Small intestine (tissue), 7 donors: ENCODE measurements around the gene MYCBPAP. TPM values are rescaled to one million over a fixed set of nuclear protein-coding genes. Genes with fewer than 3 reads are reported as not detected.

Source experiments
- DNase-seq, 2 donors: peaks; one replicate each; pipeline versions ENCODE4 v3.0.0 to v3.0.0-alpha.2; 2013
- FAIRE-seq: peaks from 2 replicates; lab custom pipeline; 2012; peaks lifted over from hg19 to GRCh38; lab: Jason Lieb, UNC
- H3K27ac ChIP-seq, 3 donors: one replicate each; pipeline ENCODE4 v1.5.1; 2013; ENCODE audit warnings: low read length in 2 of 3, mild to moderate bottlenecking in 2 of 3, control low read depth in 1 of 3, inconsistent platforms in 1 of 3, low read depth in 1 of 3, moderate library complexity in 1 of 3
- H3K27me3 ChIP-seq, 3 donors: one replicate each; pipeline ENCODE4 v1.6.1; 2013; ENCODE audit warnings: low read length in 3 of 3, inconsistent platforms in 1 of 3; ENCODE audit not compliant: control insufficient read depth in 3 of 3, insufficient read depth in 3 of 3
- H3K36me3 ChIP-seq, 3 donors: one replicate each; pipeline ENCODE4 v1.6.1; 2013; ENCODE audit warnings: low read length in 3 of 3, inconsistent platforms in 1 of 3, low read depth in 1 of 3, mild to moderate bottlenecking in 1 of 3, moderate library complexity in 1 of 3; ENCODE audit not compliant: control insufficient read depth in 3 of 3, insufficient read depth in 2 of 3
- H3K4me1 ChIP-seq, 3 donors: one replicate each; pipeline ENCODE4 v1.6.1; 2013; ENCODE audit warnings: low read length in 2 of 3, inconsistent platforms in 1 of 3, low read depth in 1 of 3, mild to moderate bottlenecking in 1 of 3, moderate library complexity in 1 of 3; ENCODE audit not compliant: control insufficient read depth in 3 of 3, insufficient read depth in 2 of 3
- H3K4me3 ChIP-seq, 3 donors: one replicate each; pipeline ENCODE4 v1.5.1; 2013; ENCODE audit warnings: low read length in 3 of 3, control low read depth in 1 of 3, inconsistent platforms in 1 of 3, low read depth in 1 of 3, mild to moderate bottlenecking in 1 of 3, moderate library complexity in 1 of 3
- H3K9me3 ChIP-seq, 2 donors: one replicate each; pipeline ENCODE4 v1.6.1; 2013; ENCODE audit warnings: low read depth in 1 of 2, low read length in 1 of 2; ENCODE audit not compliant: control insufficient read depth in 2 of 2, insufficient read depth in 1 of 2
- WGBS, 3 donors: extraction: QIAGEN DNeasy Blood & Tissue Kit; methylation state at CpG; one replicate each; pipeline ENCODE4 v1.1.7; 2013; 5-methylcytosine and 5-hydroxymethylcytosine counted together
- polyA plus RNA-seq, 4 donors: library from polyadenylated mRNA; stranded (reverse) in 3 of 4; unstranded in 1 of 4; fragments of 200-250 nt in 3 of 4; fragments of 120-200 nt in 1 of 4; gene quantifications; one replicate each; pipeline versions ENCODE4 v1.2.1 to v1.2.3, GENCODE V29; 2013
- donor health status: healthy with polysubstance abuse.
- donor health status: control.
- donor health status: control.
- donor health status: Bipolar disorder and iron deficiency.
- donor health status: healthy.

MYCBPAP gene
- polyA plus RNA-seq, 4 donors = 0.13 to 1.6 (median 0.45) TPM; not detected in 1

DNA sequence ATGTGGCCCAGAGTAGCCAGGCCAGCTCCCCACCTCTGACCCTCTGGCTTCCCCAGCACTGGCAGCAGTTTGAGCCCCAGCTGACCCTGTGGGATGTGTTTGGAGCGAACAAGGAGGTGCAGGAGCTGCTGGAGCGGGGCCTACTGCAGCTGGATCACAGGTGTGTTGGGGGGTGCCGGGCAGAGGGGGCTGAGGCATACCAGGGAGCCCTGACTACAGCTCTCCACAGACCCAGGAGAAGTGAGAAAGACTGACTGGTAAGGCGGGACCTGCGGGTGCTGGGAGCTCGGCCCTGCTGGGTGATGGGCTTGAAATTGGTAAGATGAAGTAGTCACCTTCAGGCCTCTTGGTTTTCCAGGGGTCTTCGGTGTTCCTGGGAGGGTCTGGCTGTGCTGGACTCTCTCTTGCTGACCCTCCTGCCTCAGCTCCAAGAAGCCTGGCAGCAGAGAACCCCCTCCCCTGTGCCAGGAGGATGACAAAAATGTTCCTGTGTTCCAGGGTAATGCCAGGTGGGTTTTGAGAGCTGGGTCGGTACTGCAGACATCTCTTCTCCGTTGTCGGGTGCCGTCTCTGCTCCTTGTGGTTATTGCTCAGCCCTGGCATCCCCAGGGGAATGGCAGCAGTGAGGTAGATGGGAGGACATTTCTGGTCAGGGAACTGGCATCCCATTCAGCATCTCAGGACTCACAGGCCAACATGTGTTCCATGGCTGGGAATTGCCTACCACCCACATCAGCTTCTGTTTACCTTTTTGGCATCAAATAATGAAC lies 23.7 kb upstream of the MYCBPAP start:
- FAIRE-seq (no peak), DNase-seq (no peak)
- Histone ChIP-seq H3K27ac (no peak overlapping the region), H3K27me3 (no peaks in the 10 kb centered on the region), H3K4me3 (no peak overlapping the region), H3K36me3 (peaks cover 4 to 64% (median 6%) of the 10 kb centered on the region in 3 donors), H3K9me3 (no peaks in the 10 kb centered on the region), H3K4me1 (peaks cover 0 to 8% (median 4%) of the 10 kb centered on the region in 3 donors)
- 96 to 99% (median 97%) methylated on average over 10 to 11 of the region's 11 CpGs for WGBS, 3 donors

GRCh38 chr17:50487213-50488096 lies 20.8 kb upstream of the MYCBPAP start:
- no peaks in the 10 kb centered on the region for H3K27me3 ChIP-seq
- H3K27ac ChIP-seq = no peak overlapping the region
- WGBS, 3 donors = 76 to 85% (median 79%) methylated on average over 16 to 17 of the region's 17 CpGs
- DNase-seq (no peak), FAIRE-seq (no peak)
- H3K4me1 ChIP-seq = peaks cover 0 to 4% (median 0%) of the 10 kb centered on the region in 3 donors
- H3K36me3 ChIP-seq = peaks cover 4 to 52% (median 6%) of the 10 kb centered on the region in 3 donors
- no peaks in the 10 kb centered on the region for H3K9me3 ChIP-seq
- H3K4me3 ChIP-seq = no peak overlapping the region

DNA sequence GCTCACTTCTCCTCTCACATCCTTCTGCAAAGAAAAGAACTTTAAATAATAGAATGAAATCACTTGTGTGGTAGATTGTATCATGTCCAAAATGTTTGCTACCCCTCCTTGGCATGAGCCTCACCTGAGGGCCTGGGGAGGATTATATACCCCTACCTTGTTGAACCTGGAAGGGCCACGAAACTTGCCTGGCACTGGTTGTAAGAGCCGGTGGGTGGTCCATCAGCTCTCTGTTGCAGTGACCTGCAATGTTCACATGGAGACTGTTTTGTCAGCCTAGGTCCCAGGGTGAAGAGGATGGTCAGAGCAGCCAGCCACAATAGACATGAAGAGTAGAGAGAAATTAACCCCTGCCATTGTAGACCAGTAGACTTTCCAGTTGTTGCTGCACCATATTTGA lies 19.4 kb upstream of the MYCBPAP start:
- H3K9me3 ChIP-seq = no peaks in the 10 kb centered on the region
- H3K4me3 ChIP-seq = no peak overlapping the region
- H3K27me3 ChIP-seq = no peaks in the 10 kb centered on the region
- no peaks in the 10 kb centered on the region for H3K4me1 ChIP-seq
- 84 to 94% (median 93%) methylated on average over 2 of the region's 2 CpGs for WGBS, 3 donors
- H3K27ac ChIP-seq = no peak overlapping the region
- no peak for FAIRE-seq
- peaks cover 3 to 39% (median 6%) of the 10 kb centered on the region in 3 donors for H3K36me3 ChIP-seq
- no peak for DNase-seq

DNA sequence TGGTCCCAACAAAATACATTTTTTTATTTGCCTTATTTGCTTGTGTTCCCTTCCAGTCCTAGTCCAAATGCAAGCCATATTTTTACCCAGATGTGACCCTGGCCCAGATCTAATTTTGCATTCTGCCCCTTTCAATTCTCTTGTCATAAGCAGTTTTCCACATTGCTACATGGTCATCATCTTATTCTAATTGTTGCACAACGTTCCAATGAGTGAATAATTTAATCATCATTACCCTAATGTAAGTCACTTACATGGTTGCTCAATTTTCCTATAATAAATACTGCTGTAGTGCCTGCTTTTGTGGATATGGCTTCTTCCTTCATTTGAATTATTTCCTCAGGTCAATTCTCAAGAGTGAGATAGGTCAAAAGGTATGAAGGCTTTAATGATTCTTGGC lies 16.7 kb upstream of the MYCBPAP start:
- Histone ChIP-seq H3K36me3 (peaks cover 0 to 16% (median 0%) of the 10 kb centered on the region in 3 donors), H3K9me3 (no peaks in the 10 kb centered on the region), H3K4me3 (no peak overlapping the region), H3K27me3 (no peaks in the 10 kb centered on the region), H3K27ac (no peak overlapping the region), H3K4me1 (no peaks in the 10 kb centered on the region)
- FAIRE-seq = no peak
- DNase-seq = no peak
- WGBS, 3 donors = 50 to 61% (median 60%) methylated on average over 1 of the region's 1 CpG

GRCh38 chr17:50492214-50492613 lies 16.0 kb upstream of the MYCBPAP start:
- FAIRE-seq (no peak), DNase-seq (no peak)
- Histone ChIP-seq H3K27me3 (no peaks in the 10 kb centered on the region), H3K9me3 (no peaks in the 10 kb centered on the region), H3K4me1 (no peaks in the 10 kb centered on the region), H3K4me3 (no peak overlapping the region), H3K36me3 (peaks cover 0 to 15% (median 0%) of the 10 kb centered on the region in 3 donors), H3K27ac (no peak overlapping the region)
- 81 to 87% (median 82%) methylated on average over 6 to 7 of the region's 8 CpGs for WGBS, 3 donors

GRCh38 chr17:50493744-50494143 lies 14.5 kb upstream of the MYCBPAP start:
- Histone ChIP-seq H3K9me3 (no peaks in the 10 kb centered on the region), H3K4me3 (no peak overlapping the region), H3K4me1 (peaks cover 0 to 8% (median 4%) of the 10 kb centered on the region in 3 donors), H3K27ac (no peak overlapping the region), H3K36me3 (peaks cover 0 to 2% (median 0%) of the 10 kb centered on the region in 3 donors), H3K27me3 (no peaks in the 10 kb centered on the region)
- FAIRE-seq (no peak), DNase-seq (no peak)
- WGBS, 3 donors = 50 to 62% (median 56%) methylated on average over 3 of the region's 3 CpGs

GRCh38 chr17:50495217-50495823 lies 12.9 kb upstream of the MYCBPAP start:
- no peaks in the 10 kb centered on the region for H3K36me3 ChIP-seq
- peaks cover 0 to 8% (median 4%) of the 10 kb centered on the region in 3 donors for H3K4me1 ChIP-seq
- no peak for DNase-seq
- H3K27ac ChIP-seq = no peak overlapping the region
- H3K27me3 ChIP-seq = no peaks in the 10 kb centered on the region
- FAIRE-seq = no peak
- WGBS, 3 donors = 84 to 91% (median 90%) methylated on average over 8 of the region's 8 CpGs
- no peak overlapping the region for H3K4me3 ChIP-seq
- H3K9me3 ChIP-seq = no peaks in the 10 kb centered on the region

GRCh38 chr17:50495918-50496317 lies 12.3 kb upstream of the MYCBPAP start:
- DNase-seq (no peak), FAIRE-seq (no peak)
- Histone ChIP-seq H3K36me3 (no peaks in the 10 kb centered on the region), H3K4me3 (no peak overlapping the region), H3K27ac (no peak overlapping the region), H3K27me3 (no peaks in the 10 kb centered on the region), H3K9me3 (no peaks in the 10 kb centered on the region), H3K4me1 (peaks cover 0 to 8% (median 4%) of the 10 kb centered on the region in 3 donors)
- 91 to 94% (median 92%) methylated on average over 8 of the region's 8 CpGs for WGBS, 3 donors
